Measurements from ENCODE around the gene C15orf62. TPM values are rescaled to one million over a fixed set of nuclear protein-coding genes. Genes with fewer than 3 reads are reported as not detected.

C15orf62 gene
- polyA plus RNA-seq, 1 of the 3 experiments (the other 2 are of a cell fraction): not detected

DNA sequence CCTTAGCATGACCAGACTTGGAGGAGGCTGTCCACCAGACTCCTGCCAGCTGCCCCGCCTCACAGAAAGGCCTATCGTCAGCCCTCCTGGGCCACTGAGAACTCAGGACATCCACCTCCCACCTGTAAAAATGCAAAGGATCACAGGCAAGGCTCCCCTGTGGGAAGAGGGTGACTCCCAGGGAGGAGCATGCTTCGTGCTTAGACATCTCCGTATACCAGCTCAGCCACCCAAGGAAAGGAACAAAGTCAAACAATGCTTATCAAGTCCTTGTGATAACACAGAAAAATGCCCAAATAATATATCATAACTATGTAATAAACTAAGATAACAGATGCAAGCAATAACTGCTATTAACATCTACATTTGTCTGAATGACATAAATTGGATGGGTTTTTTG, 18.9 kb upstream of the C15orf62 start (continued):
- TF ChIP-seq, protein P1, sequence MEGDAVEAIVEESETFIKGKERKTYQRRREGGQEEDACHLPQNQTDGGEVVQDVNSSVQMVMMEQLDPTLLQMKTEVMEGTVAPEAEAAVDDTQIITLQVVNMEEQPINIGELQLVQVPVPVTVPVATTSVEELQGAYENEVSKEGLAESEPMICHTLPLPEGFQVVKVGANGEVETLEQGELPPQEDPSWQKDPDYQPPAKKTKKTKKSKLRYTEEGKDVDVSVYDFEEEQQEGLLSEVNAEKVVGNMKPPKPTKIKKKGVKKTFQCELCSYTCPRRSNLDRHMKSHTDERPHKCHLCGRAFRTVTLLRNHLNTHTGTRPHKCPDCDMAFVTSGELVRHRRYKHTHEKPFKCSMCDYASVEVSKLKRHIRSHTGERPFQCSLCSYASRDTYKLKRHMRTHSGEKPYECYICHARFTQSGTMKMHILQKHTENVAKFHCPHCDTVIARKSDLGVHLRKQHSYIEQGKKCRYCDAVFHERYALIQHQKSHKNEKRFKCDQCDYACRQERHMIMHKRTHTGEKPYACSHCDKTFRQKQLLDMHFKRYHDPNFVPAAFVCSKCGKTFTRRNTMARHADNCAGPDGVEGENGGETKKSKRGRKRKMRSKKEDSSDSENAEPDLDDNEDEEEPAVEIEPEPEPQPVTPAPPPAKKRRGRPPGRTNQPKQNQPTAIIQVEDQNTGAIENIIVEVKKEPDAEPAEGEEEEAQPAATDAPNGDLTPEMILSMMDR (IDR thresholded peaks at IDR 0.05): no peak
- TF ChIP-seq GATA2 (CRISPR knock-in tag; IDR thresholded peaks at IDR 0.05) (no peak), RCOR1 (IDR thresholded peaks at IDR 0.05; ENCODE audit: low read length) (no peak), CHD2 (IDR thresholded peaks at IDR 0.05; ENCODE audit: low read length, partially characterized antibody) (no peak), GABPA (IDR thresholded peaks at IDR 0.05; ENCODE audit: low read depth) (no peak)
- TF ChIP-seq, protein P2, sequence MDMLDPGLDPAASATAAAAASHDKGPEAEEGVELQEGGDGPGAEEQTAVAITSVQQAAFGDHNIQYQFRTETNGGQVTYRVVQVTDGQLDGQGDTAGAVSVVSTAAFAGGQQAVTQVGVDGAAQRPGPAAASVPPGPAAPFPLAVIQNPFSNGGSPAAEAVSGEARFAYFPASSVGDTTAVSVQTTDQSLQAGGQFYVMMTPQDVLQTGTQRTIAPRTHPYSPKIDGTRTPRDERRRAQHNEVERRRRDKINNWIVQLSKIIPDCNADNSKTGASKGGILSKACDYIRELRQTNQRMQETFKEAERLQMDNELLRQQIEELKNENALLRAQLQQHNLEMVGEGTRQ (IDR thresholded peaks at IDR 0.05; ENCODE audit: borderline replicate concordance, low read depth, low read length): no peak
- TF ChIP-seq, protein P3, sequence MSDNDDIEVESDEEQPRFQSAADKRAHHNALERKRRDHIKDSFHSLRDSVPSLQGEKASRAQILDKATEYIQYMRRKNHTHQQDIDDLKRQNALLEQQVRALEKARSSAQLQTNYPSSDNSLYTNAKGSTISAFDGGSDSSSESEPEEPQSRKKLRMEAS (IDR thresholded peaks at IDR 0.05; ENCODE audit: low read depth): no peak

DNA sequence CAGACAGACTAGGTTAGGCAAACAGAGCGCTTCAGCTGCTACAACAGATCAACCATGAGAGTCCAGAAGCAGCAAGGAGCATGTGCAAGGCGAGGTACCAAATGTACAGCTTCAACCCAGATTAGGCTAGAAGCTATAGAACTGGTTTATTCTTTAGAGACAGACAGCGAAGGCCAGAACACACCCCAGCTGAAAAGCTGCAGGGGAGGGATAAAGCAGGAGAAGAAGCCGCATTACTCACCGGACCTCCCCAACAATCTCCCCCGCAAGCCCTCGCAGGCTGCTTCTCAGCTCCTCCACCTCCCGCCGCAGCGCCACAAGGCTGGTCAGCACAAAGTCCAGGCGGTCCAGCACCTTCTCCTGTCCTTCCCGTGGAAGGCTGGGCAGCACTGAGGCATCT, 18.0 kb upstream of the C15orf62 start:
- H3K27ac ChIP-seq (ENCODE audit: low read depth in 2 of 2, low read length in 1 of 2): no peak overlapping the region
- H3F3A ChIP-seq (replicated peaks; ENCODE audit: insufficient read depth): peaks cover 5% of the 10 kb centered on the region
- peaks cover 37% of the 10 kb centered on the region for H3K79me2 ChIP-seq (ENCODE audit: insufficient read depth)
- peaks cover 0 to 20% of the 10 kb centered on the region in 2 experiments; a peak in 2 of 4 replicates for H3K4me1 ChIP-seq (ENCODE audit: control insufficient read depth in 1 of 2, insufficient read depth in 2 of 2, low read depth in 1 of 2, low read length in 1 of 2)
- no peaks in the 10 kb centered on the region for H3K9me2 ChIP-seq
- TF ChIP-seq FOXJ3 (CRISPR knock-in tag; IDR thresholded peaks at IDR 0.05): no peak
- no peak for TF ChIP-seq NFIC (IDR thresholded peaks at IDR 0.05; ENCODE audit: borderline replicate concordance)
- TF ChIP-seq, protein P4, sequence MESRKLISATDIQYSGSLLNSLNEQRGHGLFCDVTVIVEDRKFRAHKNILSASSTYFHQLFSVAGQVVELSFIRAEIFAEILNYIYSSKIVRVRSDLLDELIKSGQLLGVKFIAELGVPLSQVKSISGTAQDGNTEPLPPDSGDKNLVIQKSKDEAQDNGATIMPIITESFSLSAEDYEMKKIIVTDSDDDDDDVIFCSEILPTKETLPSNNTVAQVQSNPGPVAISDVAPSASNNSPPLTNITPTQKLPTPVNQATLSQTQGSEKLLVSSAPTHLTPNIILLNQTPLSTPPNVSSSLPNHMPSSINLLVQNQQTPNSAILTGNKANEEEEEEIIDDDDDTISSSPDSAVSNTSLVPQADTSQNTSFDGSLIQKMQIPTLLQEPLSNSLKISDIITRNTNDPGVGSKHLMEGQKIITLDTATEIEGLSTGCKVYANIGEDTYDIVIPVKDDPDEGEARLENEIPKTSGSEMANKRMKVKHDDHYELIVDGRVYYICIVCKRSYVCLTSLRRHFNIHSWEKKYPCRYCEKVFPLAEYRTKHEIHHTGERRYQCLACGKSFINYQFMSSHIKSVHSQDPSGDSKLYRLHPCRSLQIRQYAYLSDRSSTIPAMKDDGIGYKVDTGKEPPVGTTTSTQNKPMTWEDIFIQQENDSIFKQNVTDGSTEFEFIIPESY (IDR thresholded peaks at IDR 0.05; ENCODE audit: borderline replicate concordance, low read depth): no peak
- TF ChIP-seq YY1 (IDR thresholded peaks at IDR 0.05; ENCODE audit: low read depth): no peak
- TF ChIP-seq ELF1 (IDR thresholded peaks at IDR 0.05): no peak
- TF ChIP-seq EP300 (IDR thresholded peaks at IDR 0.05; ENCODE audit: borderline replicate concordance in 1 of 2, low read depth in 1 of 2, low read length in 1 of 2): no peak
- TF ChIP-seq RAD21 (IDR thresholded peaks at IDR 0.05; ENCODE audit: low read length): no peak
- TF ChIP-seq, protein P1 (IDR thresholded peaks at IDR 0.05): no peak
- TF ChIP-seq, protein P5, sequence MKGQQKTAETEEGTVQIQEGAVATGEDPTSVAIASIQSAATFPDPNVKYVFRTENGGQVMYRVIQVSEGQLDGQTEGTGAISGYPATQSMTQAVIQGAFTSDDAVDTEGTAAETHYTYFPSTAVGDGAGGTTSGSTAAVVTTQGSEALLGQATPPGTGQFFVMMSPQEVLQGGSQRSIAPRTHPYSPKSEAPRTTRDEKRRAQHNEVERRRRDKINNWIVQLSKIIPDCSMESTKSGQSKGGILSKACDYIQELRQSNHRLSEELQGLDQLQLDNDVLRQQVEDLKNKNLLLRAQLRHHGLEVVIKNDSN (IDR thresholded peaks at IDR 0.05; ENCODE audit: borderline replicate concordance, low read depth): no peak
- TF ChIP-seq CHD2 (IDR thresholded peaks at IDR 0.05; ENCODE audit: low read length, partially characterized antibody): no peak
- TF ChIP-seq GATA2 (CRISPR knock-in tag; IDR thresholded peaks at IDR 0.05): no peak
- TF ChIP-seq NRF1 (IDR thresholded peaks at IDR 0.05; ENCODE audit: low read depth, low read length): no peak
- no peak for TF ChIP-seq SIN3A (IDR thresholded peaks at IDR 0.05; ENCODE audit: borderline replicate concordance, low read depth, low read length)
- TF ChIP-seq, protein P6, sequence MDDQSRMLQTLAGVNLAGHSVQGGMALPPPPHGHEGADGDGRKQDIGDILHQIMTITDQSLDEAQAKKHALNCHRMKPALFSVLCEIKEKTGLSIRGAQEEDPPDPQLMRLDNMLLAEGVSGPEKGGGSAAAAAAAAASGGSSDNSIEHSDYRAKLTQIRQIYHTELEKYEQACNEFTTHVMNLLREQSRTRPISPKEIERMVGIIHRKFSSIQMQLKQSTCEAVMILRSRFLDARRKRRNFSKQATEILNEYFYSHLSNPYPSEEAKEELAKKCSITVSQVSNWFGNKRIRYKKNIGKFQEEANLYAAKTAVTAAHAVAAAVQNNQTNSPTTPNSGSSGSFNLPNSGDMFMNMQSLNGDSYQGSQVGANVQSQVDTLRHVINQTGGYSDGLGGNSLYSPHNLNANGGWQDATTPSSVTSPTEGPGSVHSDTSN (IDR thresholded peaks at IDR 0.05): no peak
- TF ChIP-seq TAF1 (IDR thresholded peaks at IDR 0.05; ENCODE audit: borderline replicate concordance, low read depth, low read length): no peak
- TF ChIP-seq GABPA (IDR thresholded peaks at IDR 0.05; ENCODE audit: low read depth): no peak
- no peaks in the 10 kb centered on the region for H3K27me3 ChIP-seq (ENCODE audit: insufficient read depth)
- ChIA-PET CTCF (interaction anchor here (0.8 to 20.8 kb wide), 2 partner anchors 22 to 26 kb away, joined by 3 to 555 read pairs; partner anchors contain the start of genes C15orf62 and GCHFR), POLR2A (interaction anchor here (0.6 kb wide), 1 partner anchor 203 kb away, joined by 4 read pairs; no protein-coding TSS in a partner anchor)
- DNase-seq: no peak
- H3K4me3 ChIP-seq (ENCODE audit: low read depth in 2 of 2, low read length in 1 of 2): no peak overlapping the region
- no peak overlapping the region for H3K9ac ChIP-seq
- no peak overlapping the region for H2AFZ ChIP-seq (ENCODE audit: low read depth)
- H3K9me3 ChIP-seq: no peaks in the 10 kb centered on the region
- H3K4me2 ChIP-seq: no peak overlapping the region
- peaks cover 14 to 19% of the 10 kb centered on the region in 2 experiments for H3K36me3 ChIP-seq (replicated peaks in 1 of 2; ENCODE audit: control insufficient read depth in 1 of 2, insufficient read depth in 2 of 2, low read length in 1 of 2)
- H4K20me1 ChIP-seq (ENCODE audit: insufficient read depth): no peaks in the 10 kb centered on the region
- WGBS (ENCODE audit: low lambda C conversion rate): 93% methylated on average over 12 of the region's 12 CpGs

All from SK-N-SH (cell line).